Measurements from ENCODE around the gene GRAMD2A.

Gene GRAMD2A

DNA sequence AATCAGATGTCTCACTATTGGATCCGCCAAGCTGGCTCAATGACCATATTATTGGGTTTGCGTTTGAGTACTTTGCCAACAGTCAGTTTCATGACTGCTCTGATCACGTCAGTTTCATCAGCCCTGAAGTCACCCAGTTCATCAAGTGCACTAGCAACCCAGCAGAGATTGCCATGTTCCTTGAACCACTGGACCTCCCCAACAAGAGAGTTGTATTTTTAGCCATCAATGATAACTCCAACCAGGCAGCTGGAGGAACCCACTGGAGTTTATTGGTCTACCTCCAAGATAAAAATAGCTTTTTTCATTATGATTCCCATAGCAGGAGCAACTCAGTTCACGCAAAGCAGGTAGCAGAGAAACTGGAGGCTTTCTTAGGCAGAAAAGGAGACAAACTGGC, 57.9 kb downstream of the GRAMD2A start:
- DNase-seq (ENCODE audit: low read depth in 2 of 2, low spot score in 1 of 2): no peak

DNA sequence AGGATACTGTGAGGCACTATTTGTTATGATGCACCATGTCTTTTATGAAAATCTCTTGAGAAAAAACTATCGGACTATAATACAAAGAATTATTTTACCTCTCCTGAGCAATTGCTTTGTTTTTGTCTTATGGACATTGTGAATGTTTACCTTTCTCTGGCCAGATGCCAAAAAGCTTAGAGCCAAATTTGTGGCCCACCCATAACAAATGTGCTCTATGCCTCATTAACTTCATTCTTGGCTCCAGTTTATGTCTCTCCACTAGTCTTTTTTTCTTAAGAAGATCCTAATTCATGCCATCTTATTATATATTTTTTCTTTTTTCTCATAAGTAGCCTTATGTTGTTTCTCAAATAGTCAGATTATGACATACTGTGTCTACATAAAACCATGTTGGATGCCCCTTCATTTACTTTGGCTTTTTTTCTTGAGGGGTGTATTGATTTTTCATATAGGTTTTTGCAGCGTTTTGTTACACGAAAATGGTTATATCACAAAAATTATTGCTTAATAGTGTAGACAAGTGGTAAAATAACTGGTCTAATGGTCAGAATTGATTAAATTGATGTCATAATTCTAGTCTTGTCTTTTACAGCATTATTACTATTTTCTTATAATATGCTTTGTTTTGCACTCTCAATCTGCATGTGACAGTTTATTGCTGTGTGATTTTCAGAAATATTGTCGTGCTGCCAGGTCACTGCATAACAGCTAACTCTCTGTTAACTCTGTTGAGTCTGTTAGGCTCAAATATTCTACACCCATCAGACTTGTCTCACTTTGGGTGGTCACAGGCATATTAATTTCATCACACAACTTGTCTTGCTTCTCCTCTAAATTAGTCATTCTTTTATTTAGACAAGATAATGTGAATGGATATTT, 61.2 kb downstream of the GRAMD2A start:
- no peak for DNase-seq (ENCODE audit: low read depth in 2 of 2, low spot score in 1 of 2)

DNA sequence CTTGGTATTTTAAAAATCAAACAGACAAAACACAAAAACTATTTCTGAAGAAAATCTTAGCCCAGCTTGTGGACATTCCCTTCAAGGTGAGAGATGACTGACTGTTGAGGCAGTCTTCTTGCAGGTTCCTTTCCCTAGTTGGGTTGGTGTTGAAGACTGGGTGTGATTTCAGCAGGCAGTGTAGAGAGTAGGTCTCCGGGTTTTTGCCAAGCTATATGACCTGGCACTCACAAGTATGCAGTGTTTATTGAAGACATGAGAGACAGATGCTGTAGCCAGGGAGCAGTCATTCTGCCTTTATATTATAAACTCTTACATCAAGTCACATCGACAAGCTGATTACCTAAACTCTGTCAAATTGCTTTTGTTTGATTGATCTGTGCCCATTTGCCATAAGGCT, 61.9 kb downstream of the GRAMD2A start:
- no peak for DNase-seq (ENCODE audit: low read depth in 2 of 2, low spot score in 1 of 2)

DNA sequence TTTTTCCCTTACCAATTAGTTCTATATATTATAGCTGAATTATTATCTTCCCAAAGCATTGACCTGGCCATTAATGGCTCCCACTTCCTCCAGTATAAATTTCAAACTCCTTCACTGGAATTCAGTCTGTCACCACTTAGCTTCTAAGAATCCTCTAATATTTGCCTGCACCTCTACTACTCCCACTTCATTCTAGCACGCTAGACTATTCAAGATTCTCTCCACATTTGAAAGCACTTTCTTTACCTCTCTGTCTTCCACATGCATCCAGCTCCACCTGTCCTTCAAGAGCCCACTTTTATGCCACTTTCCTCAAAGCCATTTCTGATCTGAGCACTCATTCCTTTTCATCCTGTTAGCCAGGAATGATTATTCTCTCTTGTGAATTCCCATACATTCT, 64.4 kb downstream of the GRAMD2A start:
- DNase-seq (ENCODE audit: low read depth in 2 of 2, low spot score in 1 of 2): no peak

DNA sequence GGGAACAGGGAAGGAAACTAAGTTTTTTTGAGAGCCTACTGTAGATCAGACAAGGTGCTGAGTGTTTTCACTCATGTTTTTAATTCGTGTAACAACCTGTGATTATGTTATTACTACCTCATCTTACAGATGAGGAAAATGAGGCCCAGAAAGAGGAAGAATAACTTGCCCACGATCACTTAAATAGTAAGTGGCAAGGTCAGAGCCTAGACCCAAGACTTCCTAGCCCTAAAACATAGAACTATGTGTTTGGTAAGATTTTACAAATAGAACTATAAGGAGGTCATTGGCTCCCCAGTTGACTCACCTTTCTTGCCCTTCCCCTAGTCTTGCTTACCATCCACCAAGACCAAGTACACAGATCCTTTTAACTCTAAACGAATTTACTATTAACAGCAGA, 65.7 kb downstream of the GRAMD2A start:
- no peak for DNase-seq (ENCODE audit: low read depth in 2 of 2, low spot score in 1 of 2)

DNA sequence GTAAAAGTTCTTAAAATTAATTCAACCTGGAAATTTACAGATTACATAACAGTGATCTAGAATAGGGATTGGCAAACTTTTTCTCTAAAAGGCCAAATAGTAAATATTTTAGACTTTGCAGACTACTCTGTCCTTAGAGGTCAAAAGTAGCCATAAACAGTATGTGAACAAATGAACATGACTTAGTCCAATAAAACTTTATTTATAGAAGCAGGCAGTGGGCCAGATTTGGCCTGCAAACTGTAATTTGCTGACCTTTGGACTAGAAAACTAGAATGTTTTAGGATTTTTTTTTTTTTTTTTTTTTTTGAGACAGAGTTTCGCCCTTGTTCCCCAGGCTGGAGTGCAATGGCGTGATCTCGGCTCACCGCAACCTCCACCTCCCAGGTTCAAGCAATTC, 67.3 kb downstream of the GRAMD2A start:
- DNase-seq (ENCODE audit: low read depth in 2 of 2, low spot score in 1 of 2): no peak

DNA sequence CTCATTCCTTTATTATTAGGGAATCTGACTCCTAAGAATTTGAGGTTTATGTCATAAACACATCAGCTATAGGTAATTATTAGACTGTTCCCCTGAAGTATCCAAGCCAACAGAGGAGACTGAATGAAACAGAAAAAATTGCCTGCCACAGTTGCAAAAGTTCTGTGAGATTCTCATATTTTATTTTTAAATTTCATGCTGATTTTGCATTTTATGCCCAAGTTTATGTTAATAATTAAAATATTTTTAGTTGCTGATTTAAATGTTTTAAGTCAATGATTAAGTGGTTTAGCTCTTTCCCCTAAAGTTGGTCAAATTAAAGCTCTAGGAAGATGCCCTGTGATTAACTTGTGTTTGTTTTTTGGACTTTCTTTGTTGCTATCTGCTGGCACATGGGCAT, 69.2 kb downstream of the GRAMD2A start:
- DNase-seq (ENCODE audit: low read depth in 2 of 2, low spot score in 1 of 2): no peak

DNA sequence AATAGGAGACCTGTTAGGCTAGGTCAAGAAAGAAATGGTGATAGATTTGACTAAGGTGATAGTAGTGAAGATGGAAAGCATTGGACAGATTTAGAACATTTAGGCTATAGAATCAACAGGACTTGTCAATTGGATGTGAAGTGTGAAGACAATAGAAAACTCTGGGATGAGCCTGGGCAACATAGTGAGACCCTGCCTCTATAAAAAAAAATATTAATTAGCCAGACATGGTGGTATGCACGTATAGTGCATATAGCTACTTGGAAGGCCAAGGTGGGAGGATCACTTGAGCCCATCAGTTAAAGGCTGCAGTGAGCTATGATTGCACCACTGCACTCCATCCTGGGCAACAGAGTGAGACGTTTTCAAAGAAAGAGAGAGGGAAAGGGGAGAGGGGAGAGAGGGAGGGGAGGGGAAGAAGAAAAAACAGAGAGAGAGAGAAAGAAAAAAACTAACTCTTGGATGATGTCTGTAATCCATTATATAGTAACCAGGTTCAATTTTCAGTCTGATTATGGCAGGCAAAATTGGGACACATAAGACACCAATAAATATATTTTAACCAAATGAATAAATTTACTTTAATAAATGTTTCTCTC, 69.8 kb downstream of the GRAMD2A start:
- DNase-seq (ENCODE audit: low read depth in 2 of 2, low spot score in 1 of 2): no peak

DNA sequence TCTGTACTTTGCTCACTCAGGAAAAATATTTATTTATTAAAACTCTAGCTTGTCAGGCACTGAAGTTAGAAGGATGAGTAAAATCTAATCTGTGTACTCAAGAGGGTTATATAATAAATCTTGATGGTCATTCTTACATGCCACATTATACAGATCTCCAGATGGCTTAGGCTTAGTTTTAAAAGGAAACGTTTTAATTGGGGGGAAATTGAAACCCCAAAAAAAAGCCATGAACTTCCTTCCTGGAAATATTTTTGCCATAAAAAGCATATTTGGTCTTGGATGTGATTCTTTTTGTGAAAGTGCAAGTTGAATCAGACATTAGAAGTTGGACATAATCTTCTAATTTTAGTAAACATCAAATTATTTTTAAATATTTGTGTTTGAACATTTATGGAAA, 73.4 kb downstream of the GRAMD2A start:
- no peak for DNase-seq (ENCODE audit: low read depth in 2 of 2, low spot score in 1 of 2)

DNA sequence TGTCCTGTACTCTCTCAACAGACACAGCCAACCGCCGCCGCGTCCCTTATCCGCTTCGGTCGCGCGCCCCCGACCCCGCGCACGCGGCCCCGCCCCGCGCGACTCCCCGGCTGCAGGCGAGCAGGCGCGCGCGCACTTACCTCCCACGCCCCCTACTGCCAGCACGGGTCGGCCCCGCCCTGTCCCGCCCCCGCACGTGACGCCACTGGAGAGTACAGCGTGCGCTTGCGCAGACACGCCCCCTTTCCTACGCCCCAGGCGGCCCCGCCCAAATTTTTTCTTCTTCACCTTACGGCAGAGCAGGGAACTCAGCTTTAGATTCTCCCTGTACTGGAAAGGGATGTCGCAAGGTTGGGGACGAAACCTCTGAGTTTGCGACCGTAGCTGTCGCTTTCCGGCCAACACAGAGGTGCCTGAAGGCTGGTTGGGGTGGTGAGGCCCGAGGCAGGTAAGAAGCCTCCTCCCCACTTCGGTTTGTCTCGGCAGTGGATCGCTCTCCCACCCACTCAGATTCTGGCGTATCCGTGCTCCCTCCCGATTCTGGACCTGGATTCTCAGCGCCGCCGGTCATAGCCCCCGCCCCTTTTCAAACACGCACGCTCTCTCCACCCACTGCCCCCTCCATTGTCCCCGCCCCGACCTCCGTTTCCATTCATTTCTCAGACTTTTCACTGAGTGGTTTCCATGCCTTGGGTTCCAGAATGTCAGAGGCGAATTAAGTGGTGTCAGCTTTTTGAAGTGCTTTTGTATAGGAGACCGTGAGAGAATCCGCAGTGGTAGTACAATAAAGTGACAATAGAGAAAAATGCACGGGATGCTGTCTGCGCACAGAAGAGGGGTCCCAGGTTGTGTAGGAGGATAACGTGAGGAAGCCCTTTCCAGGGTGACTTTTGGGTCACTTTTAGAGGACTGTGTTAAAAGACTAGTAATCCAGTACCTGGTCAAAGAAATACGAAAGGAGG, 79.3 kb downstream of the GRAMD2A start, which contains the start of the genes MYO9A and SENP8:
Gene MYO9A (minus strand): TSS at position 134 of the 962 bp plus-strand sequence. CDS start 71,587 bp downstream, outside the sequence.
Gene SENP8 (plus strand): TSS at position 387 of the 962 bp plus-strand sequence. CDS start 21,221 bp downstream, outside the sequence.
- DNase-seq (ENCODE audit: low read depth in 2 of 2, low spot score in 1 of 2): peak; percentile 98 to 99

DNA sequence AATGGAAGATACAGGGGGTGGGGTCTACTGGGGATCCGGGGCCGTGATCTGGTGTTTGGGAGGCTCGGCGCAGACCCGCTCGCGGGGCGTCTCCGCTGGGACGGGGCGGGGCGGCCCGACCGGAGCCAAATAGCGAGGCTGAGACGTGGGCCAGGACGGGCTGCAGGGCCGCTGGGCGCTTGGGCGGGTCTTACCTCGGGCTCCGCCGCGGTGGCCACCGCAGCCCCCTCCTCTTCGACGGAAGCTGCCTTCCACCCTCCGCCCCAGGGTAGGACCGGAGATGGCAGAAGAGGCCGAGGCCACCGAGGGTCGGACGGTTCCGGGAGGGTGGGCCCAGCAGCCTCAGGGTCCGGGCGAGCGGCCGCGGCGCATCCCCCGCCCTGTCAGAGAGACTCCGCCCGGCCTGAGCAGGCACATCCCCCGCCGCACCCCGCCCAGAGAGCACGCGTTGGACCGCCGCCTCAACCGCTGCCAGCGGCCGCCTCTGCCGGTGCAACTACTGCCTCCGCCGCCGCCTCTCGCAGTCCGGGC, 80.0 kb downstream of the GRAMD2A start:
- DNase-seq (ENCODE audit: low read depth in 2 of 2, low spot score in 1 of 2): peak in 1 of 2 donors; percentile 41

DNA sequence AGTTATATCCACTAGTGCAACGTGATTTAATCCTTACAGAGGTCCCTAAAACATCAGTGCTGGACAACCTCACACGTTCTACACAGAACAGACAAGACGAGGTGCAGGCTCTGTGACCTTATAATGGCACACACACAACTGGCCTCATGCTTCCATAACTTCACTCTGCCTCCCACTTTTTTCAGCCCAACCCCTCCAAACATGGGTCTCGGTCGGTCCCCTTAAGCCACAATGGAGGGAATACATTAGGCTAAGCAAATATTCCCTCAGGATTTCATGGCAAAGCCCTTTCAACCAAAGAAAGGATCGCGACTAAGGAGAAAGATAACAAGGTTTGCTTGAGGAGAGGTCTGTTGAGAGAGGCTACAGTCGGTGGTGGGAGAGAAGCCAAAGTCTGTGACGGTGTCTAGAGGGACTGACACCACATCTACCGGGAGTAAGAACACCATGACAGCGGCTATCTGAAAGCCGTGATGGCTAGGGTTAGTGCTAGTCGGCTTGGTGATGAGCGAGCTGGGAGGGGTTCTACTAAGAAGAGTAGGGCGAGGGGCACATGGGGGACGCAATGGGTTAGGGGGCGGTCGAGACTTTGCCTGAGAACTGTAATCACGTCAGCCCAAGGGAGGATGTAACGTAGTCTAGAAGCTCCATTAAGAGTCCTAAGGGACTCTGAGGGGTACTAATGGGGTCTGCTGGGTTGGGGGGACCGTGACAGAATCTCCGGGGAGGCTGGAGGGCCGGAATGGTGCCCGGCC, 80.7 kb downstream of the GRAMD2A start:
- DNase-seq (ENCODE audit: low read depth in 2 of 2, low spot score in 1 of 2): no peak

DNA sequence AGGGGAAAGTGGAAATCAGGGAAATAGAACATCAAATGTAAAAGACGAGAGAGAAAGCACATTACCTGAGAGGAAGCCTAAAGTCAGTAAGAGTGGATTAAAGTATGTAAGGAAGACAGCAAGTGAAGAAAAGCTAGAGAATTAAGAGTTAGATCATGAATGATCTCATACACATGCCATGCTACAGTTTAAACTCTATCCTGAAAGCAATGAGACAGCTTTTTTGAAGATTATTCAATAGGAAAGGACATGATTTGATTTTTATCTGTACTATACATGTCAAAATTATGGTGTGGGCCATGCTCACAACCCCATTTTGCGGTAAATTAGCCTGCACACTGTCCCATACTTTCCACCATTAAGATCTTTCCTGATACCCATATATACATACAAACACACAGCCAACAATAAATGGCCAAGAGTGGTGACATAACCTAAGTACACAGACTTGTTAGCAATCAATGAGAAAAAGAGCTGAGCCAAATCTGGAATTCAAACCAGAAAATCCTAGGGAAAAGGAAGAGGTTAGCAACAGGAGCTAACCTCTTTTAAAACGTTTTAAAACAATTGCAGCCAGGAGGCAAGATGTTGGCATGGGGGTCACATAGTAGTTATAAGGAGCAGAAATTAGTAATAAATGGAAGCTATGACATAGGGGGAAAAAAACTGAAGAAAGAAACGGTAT, 84.1 kb downstream of the GRAMD2A start:
- DNase-seq (ENCODE audit: low read depth in 2 of 2, low spot score in 1 of 2): no peak

DNA sequence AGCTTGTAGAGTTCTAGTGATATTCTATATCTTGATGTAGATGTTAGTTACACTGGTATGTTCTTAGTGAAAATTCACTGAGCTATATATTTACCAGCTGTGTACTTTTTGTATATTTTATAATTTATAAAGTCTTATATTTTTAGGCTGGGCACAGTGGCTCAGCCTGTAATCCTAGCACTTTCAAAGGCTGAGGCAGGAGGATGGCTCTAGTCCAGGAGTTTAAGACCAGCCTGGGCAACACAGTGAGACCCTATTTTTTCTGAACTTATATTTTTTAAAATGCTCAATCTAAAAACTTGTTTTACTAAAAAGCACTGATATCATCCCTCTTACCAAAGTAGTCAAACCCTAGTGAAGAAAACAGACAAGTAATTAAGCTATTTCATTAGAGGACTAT, 84.8 kb downstream of the GRAMD2A start:
- no peak for DNase-seq (ENCODE audit: low read depth in 2 of 2, low spot score in 1 of 2)

DNA sequence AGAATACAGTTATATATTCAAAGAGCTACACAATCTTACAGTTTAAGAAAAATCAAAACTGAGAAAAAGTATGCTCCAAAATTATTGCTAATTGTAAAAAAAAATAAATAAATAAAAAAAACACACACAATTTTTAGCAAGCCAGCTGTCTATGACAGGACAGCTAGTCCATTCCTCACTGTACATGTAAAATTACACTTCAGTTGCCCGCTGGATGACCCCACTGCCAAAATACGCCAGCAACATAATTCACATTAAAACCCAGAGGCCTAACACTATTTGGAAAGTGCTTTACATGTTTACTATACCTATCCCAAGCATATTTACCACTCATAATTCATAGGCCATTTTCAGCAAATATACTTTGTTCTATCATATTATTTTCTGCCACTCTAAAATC, 85.5 kb downstream of the GRAMD2A start:
- DNase-seq (ENCODE audit: low read depth in 2 of 2, low spot score in 1 of 2): no peak

DNA sequence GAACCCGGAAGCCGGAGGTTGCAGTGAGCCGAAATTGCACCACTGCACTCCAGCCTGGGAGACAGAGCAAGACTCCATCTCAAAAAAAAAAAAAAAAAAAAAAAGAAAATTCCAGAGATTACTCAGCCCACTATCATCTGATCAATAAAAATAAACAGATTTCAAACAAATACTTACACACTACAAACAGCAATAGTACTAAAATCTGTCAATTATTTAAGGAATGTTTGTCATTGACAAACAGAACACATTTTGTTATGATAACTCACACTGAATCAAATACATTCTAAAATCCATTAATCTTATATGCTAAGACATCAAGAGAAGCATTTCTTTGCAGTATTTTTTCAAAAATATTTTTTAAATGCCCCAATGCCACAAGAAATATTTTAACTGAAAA, 87.2 kb downstream of the GRAMD2A start:
- DNase-seq (ENCODE audit: low read depth in 2 of 2, low spot score in 1 of 2): no peak
